H9 (cell line): ENCODE results near the gene SCUBE3. TPM values are rescaled to one million over a fixed set of nuclear protein-coding genes. Genes with fewer than 3 reads are reported as not detected.

Source experiments
- DNase-seq: peaks from one replicate; pipeline ENCODE4 v3.0.0-alpha.2; 2017
- H2AFZ ChIP-seq: one replicate; pipeline ENCODE4 v1.6.1; 2013; ENCODE audit warnings: mild to moderate bottlenecking, low read length, control low read depth, moderate library complexity
- H2AK5ac ChIP-seq: 2 replicates; pipeline ENCODE4 v1.6.1; 2013; ENCODE audit warnings: low read length, control low read depth, mixed read lengths; ENCODE audit not compliant: insufficient read length
- H2BK120ac ChIP-seq: one replicate; pipeline ENCODE4 v1.6.1; 2013; ENCODE audit warnings: low read depth, mild to moderate bottlenecking, low read length, control low read depth, inconsistent platforms; ENCODE audit not compliant: poor library complexity, severe bottlenecking
- H2BK12ac ChIP-seq: 2 replicates; pipeline ENCODE4 v1.6.1; 2013; ENCODE audit warnings: low read length, control low read depth, mixed read lengths, low read depth; ENCODE audit not compliant: insufficient read length
- H2BK15ac ChIP-seq: 2 replicates; pipeline ENCODE4 v1.6.1; 2013; ENCODE audit warnings: low read depth, low read length, control low read depth
- H2BK20ac ChIP-seq: one replicate; pipeline ENCODE4 v1.6.1; 2013; ENCODE audit warnings: low read depth, mild to moderate bottlenecking, low read length, control low read depth, inconsistent platforms; ENCODE audit not compliant: poor library complexity, severe bottlenecking
- H2BK5ac ChIP-seq: 2 replicates; pipeline ENCODE4 v1.6.1; 2013; ENCODE audit warnings: low read length, control low read depth, mixed read lengths; ENCODE audit not compliant: insufficient read length
- H3K14ac ChIP-seq: 2 replicates; pipeline ENCODE4 v1.6.1; 2013; ENCODE audit warnings: low read length, control low read depth; ENCODE audit not compliant: insufficient read depth
- H3K18ac ChIP-seq: 2 replicates; pipeline ENCODE4 v1.6.1; 2013; ENCODE audit warnings: low read depth, mild to moderate bottlenecking, mixed read lengths, low read length, control low read depth; ENCODE audit not compliant: insufficient read length
- H3K23ac ChIP-seq: 2 replicates; pipeline ENCODE4 v1.6.1; 2013; ENCODE audit warnings: low read length, control low read depth, mixed read lengths, low read depth; ENCODE audit not compliant: insufficient read length
- H3K23me2 ChIP-seq: 2 replicates; pipeline ENCODE4 v1.6.1; 2013; ENCODE audit warnings: low read depth, mild to moderate bottlenecking, mixed read lengths, low read length, control low read depth; ENCODE audit not compliant: insufficient read length, poor library complexity, severe bottlenecking
- H3K27ac ChIP-seq: 2 replicates; pipeline ENCODE4 v1.5.1; 2013; ENCODE audit warnings: low read length, control low read depth, mixed read lengths, low read depth; ENCODE audit not compliant: insufficient read length
- H3K27me3 ChIP-seq: 2 replicates; pipeline ENCODE4 v1.6.1; 2013; ENCODE audit warnings: low read length, control low read depth, inconsistent platforms; ENCODE audit not compliant: insufficient read depth
- H3K4ac ChIP-seq: 2 replicates; pipeline ENCODE4 v1.6.1; 2013; ENCODE audit warnings: low read depth, mild to moderate bottlenecking, control low read depth, inconsistent platforms, low read length, moderate library complexity
- H3K4me1 ChIP-seq: 2 replicates; pipeline ENCODE4 v1.6.1; 2013; ENCODE audit warnings: low read length, control low read depth, inconsistent platforms; ENCODE audit not compliant: insufficient read depth
- H3K4me2 ChIP-seq: 2 replicates; pipeline ENCODE4 v1.6.1; 2013; ENCODE audit warnings: low read length, control low read depth, mixed read lengths; ENCODE audit not compliant: insufficient read length, insufficient read depth
- H3K56ac ChIP-seq: 2 replicates; pipeline ENCODE4 v1.6.1; 2013; ENCODE audit warnings: low read depth, mild to moderate bottlenecking, mixed read lengths, low read length, control low read depth; ENCODE audit not compliant: insufficient read length
- H3K79me1 ChIP-seq: 2 replicates; pipeline ENCODE4 v1.6.1; 2013; ENCODE audit warnings: low read depth, mild to moderate bottlenecking, moderate library complexity, low read length, control low read depth, inconsistent platforms; ENCODE audit not compliant: insufficient read depth, poor library complexity, severe bottlenecking
- H3K79me2 ChIP-seq: 2 replicates; pipeline ENCODE4 v1.6.1; 2013; ENCODE audit warnings: low read length, control low read depth, inconsistent platforms; ENCODE audit not compliant: insufficient read depth
- H3K9ac ChIP-seq: 2 replicates; pipeline ENCODE4 v1.6.1; 2013; ENCODE audit warnings: low read length, control low read depth, mixed read lengths; ENCODE audit not compliant: insufficient read length; ENCODE audit errors: extremely low read depth
- H3K9me3 ChIP-seq: one replicate; pipeline ENCODE4 v1.6.1; 2013; ENCODE audit warnings: low read depth, low read length, inconsistent platforms; ENCODE audit not compliant: control insufficient read depth
- H3T11ph ChIP-seq: one replicate; pipeline ENCODE4 v1.6.1; 2013; ENCODE audit warnings: mild to moderate bottlenecking, low read length, control low read depth, inconsistent platforms
- H4K20me1 ChIP-seq: one replicate; pipeline ENCODE4 v1.6.1; 2013; ENCODE audit not compliant: control insufficient read depth, insufficient read length, insufficient read depth
- H4K5ac ChIP-seq: 2 replicates; pipeline ENCODE4 v1.6.1; 2013; ENCODE audit warnings: low read depth, mild to moderate bottlenecking, mixed read lengths, low read length, control low read depth; ENCODE audit not compliant: insufficient read length
- H4K8ac ChIP-seq: replicated peaks from 2 replicates; pipeline ENCODE4 v1.6.1; 2013; ENCODE audit warnings: low read length, control low read depth, mixed read lengths, low read depth; ENCODE audit not compliant: insufficient read length
- H4K91ac ChIP-seq: 2 replicates; pipeline ENCODE4 v1.6.1; 2013; ENCODE audit warnings: low read depth, mild to moderate bottlenecking, moderate library complexity, mixed read lengths, low read length, control low read depth; ENCODE audit not compliant: insufficient read length
- H3K27ac Mint-ChIP-seq, 3 experiments: 2 replicates in 2 of 3; 3 replicates in 1 of 3; pipeline ENCODE4 v1.8.0; 2020 to 2021; ENCODE audit warnings: mixed read lengths in 3 of 3, mild to moderate bottlenecking in 1 of 3, moderate library complexity in 1 of 3
- H3K27me3 Mint-ChIP-seq: 2 replicates; pipeline ENCODE4 v1.8.0; 2021; ENCODE audit warnings: low read depth, mild to moderate bottlenecking, moderate library complexity, mixed read lengths
- H3K36me3 Mint-ChIP-seq, 3 experiments: 2 replicates in 2 of 3; 3 replicates in 1 of 3; pipeline ENCODE4 v1.8.0; 2020 to 2021; ENCODE audit warnings: low read depth in 3 of 3, mixed read lengths in 3 of 3; ENCODE audit not compliant: insufficient read depth in 1 of 3
- H3K4me1 Mint-ChIP-seq, 2 experiments: 2 replicates each; pipeline ENCODE4 v1.8.0; 2020; ENCODE audit warnings: mixed read lengths in 2 of 2
- H3K4me3 Mint-ChIP-seq, 2 experiments: 2 replicates in 1 of 2; 3 replicates in 1 of 2; pipeline ENCODE4 v1.8.0; 2020 to 2021; ENCODE audit warnings: mild to moderate bottlenecking in 2 of 2, mixed read lengths in 2 of 2, moderate library complexity in 1 of 2
- H3K9me3 Mint-ChIP-seq, 2 experiments: 2 replicates in 1 of 2; 3 replicates in 1 of 2; pipeline ENCODE4 v1.8.0; 2020; ENCODE audit warnings: mild to moderate bottlenecking in 2 of 2, mixed read lengths in 2 of 2, moderate library complexity in 1 of 2
- CTCF ChIP-seq: fragments of 200-600 bp; sonication (generic); conservative IDR thresholded peaks from 3 replicates; pipeline ENCODE4 v1.8.0; 2021; ENCODE audit warnings: antibody characterized with exemption, mild to moderate bottlenecking
- WGBS: extraction: QIAGEN DNeasy Blood & Tissue Kit; methylation state at CpG from one replicate; pipeline ENCODE4 v1.1.7; 2013; ENCODE audit warnings: missing lambda C conversion rate, low lambda C conversion rate, mixed read lengths; ENCODE audit not compliant: insufficient read length; ENCODE audit errors: extremely low coverage; 5-methylcytosine and 5-hydroxymethylcytosine counted together
- total RNA-seq: library from RNA; stranded (reverse); gene quantifications from 2 replicates; pipeline ENCODE4 v1.2.1, GENCODE V29; 2021

The SCUBE3 gene
- total RNA-seq, 1 experiment from 2014 or later: 2.7 TPM

GRCh38 chr6:35243386-35243958 is 29.7 kb downstream of the SCUBE3 start:
- Histone ChIP-seq H3K27me3 (no peaks in the 10 kb centered on the region; the same call in 1 of the 2 replicates), H3K4me2 (no peak overlapping the region), H4K20me1 (no peaks in the 10 kb centered on the region), H3K27ac (no peak overlapping the region), H4K5ac (no peak overlapping the region), H2BK120ac (no peak overlapping the region), H3T11ph (no peak overlapping the region), H3K79me1 (no peaks in the 10 kb centered on the region), H2AK5ac (no peak overlapping the region), H2BK15ac (no peak overlapping the region), H4K91ac (no peak overlapping the region), H2BK20ac (no peak overlapping the region), H4K8ac (no peak overlapping the region), H3K23me2 (no peaks in the 10 kb centered on the region), H3K4ac (no peak overlapping the region), H2BK12ac (no peak overlapping the region), H3K9ac (no peak overlapping the region), H2AFZ (no peak overlapping the region), H3K79me2 (no peaks in the 10 kb centered on the region), H3K23ac (no peak overlapping the region), H2BK5ac (no peak overlapping the region), H3K14ac (no peak overlapping the region), H3K56ac (no peak overlapping the region), H3K18ac (no peak overlapping the region), H3K4me1 (no peaks in the 10 kb centered on the region; the same call in 1 of the 2 replicates), H3K9me3 (no peaks in the 10 kb centered on the region)
- WGBS: no CpG with 5 or more reads among the region's 17 CpGs
- H3K27ac Mint-ChIP-seq: no peak overlapping the region
- H3K4me3 Mint-ChIP-seq: no peak overlapping the region
- H3K9me3 Mint-ChIP-seq: no peaks in the 10 kb centered on the region
- peaks cover 31 to 40% of the 10 kb centered on the region in 2 experiments for H3K4me1 Mint-ChIP-seq
- H3K27me3 Mint-ChIP-seq: peaks cover 28% of the 10 kb centered on the region
- TF ChIP-seq CTCF: no peak
- peaks cover 0 to 6% (median 0%) of the 10 kb centered on the region in 3 experiments; a peak in 5 of 7 replicates for H3K36me3 Mint-ChIP-seq
- no peak for DNase-seq
